ENCODE results near the gene HIVEP3. TPM values are rescaled to one million over a fixed set of nuclear protein-coding genes. Genes with fewer than 3 reads are reported as not detected.

Gene HIVEP3
- total RNA-seq, 1 experiment from 2014 or later: 6.0 TPM

GRCh38 chr1:41622859-41623732 lies 295.6 kb downstream of the HIVEP3 start:
- Histone ChIP-seq H3K36me3 (ENCODE audit: control insufficient read depth, insufficient read depth, low read length) (no peaks in the 10 kb centered on the region), H3K4me1 (ENCODE audit: control insufficient read depth, insufficient read depth, low read length) (peaks cover 8% of the 10 kb centered on the region), H3K27ac (ENCODE audit: low read length) (no peak overlapping the region), H3K9me3 (ENCODE audit: control insufficient read depth, insufficient read depth, low read depth, low read length) (no peaks in the 10 kb centered on the region), H3K27me3 (ENCODE audit: control insufficient read depth, insufficient read depth, low read length) (no peaks in the 10 kb centered on the region), H3K4me3 (ENCODE audit: low read depth in 2 of 2, low read length in 2 of 2) (no peak overlapping the region)
- DNase-seq (ENCODE audit: low read depth, low spot score) (no peak), ATAC-seq (no peak)
- in situ Hi-C loops (cut with HindIII; ENCODE audit: low pct_unique_long_range_greater_than_20kb, low sequenced_read_pairs) (no loop called here), intact Hi-C loops (cut with micrococcal nuclease; ENCODE audit: unreplicated experiment) (no loop called here)
- TF ChIP-seq POLR2AphosphoS5 (IDR thresholded peaks at IDR 0.05; ENCODE audit: low read depth, low read length) (no peak), CTCF (IDR thresholded peaks at IDR 0.05) (no peak), REST (IDR thresholded peaks at IDR 0.05; ENCODE audit: insufficient read depth in 1 of 2, low read depth in 2 of 2, low read length in 1 of 2) (no peak), SIN3A (IDR thresholded peaks at IDR 0.05; ENCODE audit: borderline replicate concordance, insufficient read depth, low read depth, low read length) (no peak), TCF7L2 (IDR thresholded peaks at IDR 0.05; ENCODE audit: low read depth, low read length) (no peak)
- no TSS peak for BruUV-seq (replicated peaks)
- ChIA-PET POLR2A (interaction anchor here (0.7 kb wide), 1 partner anchor 43 kb away, joined by 3 read pairs; no protein-coding TSS in a partner anchor), CTCF (no interaction called here)

- Histone ChIP-seq H3K27ac (ENCODE audit: low read length) (no peak overlapping the region), H3K4me3 (ENCODE audit: low read depth in 2 of 2, low read length in 2 of 2) (no peak overlapping the region), H3K9me3 (ENCODE audit: control insufficient read depth, insufficient read depth, low read depth, low read length) (no peaks in the 10 kb centered on the region), H3K27me3 (ENCODE audit: control insufficient read depth, insufficient read depth, low read length) (no peaks in the 10 kb centered on the region), H3K4me1 (ENCODE audit: control insufficient read depth, insufficient read depth, low read length) (peaks cover 8% of the 10 kb centered on the region), H3K36me3 (ENCODE audit: control insufficient read depth, insufficient read depth, low read length) (no peaks in the 10 kb centered on the region)
- in situ Hi-C loops (cut with HindIII; ENCODE audit: low pct_unique_long_range_greater_than_20kb, low sequenced_read_pairs): no loop called here
- DNase-seq (ENCODE audit: low read depth, low spot score) (no peak), ATAC-seq (no peak)
- POLR2A ChIA-PET: interaction anchor here (0.7 kb wide), 1 partner anchor 42 kb away, joined by 3 read pairs; no protein-coding TSS in a partner anchor
- BruUV-seq (replicated peaks): no TSS peak
- TF ChIP-seq SIN3A (IDR thresholded peaks at IDR 0.05; ENCODE audit: borderline replicate concordance, insufficient read depth, low read depth, low read length): no peak
- no peak for TF ChIP-seq REST (IDR thresholded peaks at IDR 0.05; ENCODE audit: insufficient read depth in 1 of 2, low read depth in 2 of 2, low read length in 1 of 2)
- no peak for TF ChIP-seq CTCF (IDR thresholded peaks at IDR 0.05)
- no peak for TF ChIP-seq TCF7L2 (IDR thresholded peaks at IDR 0.05; ENCODE audit: low read depth, low read length)
- no peak for TF ChIP-seq POLR2AphosphoS5 (IDR thresholded peaks at IDR 0.05; ENCODE audit: low read depth, low read length)
- CTCF ChIA-PET: no interaction called here
- intact Hi-C loops (cut with micrococcal nuclease; ENCODE audit: unreplicated experiment): no loop called here
Observed at GRCh38 chr1:41622402-41622801, 296.3 kb downstream of the HIVEP3 start.

All from Panc1 (cell line).